NCI-H345 treated with DMSO at 0.1 percent for 48 hours (cell line): Measurements from ENCODE around the gene CKLF.
"Not testable (repeated sequence)": the region's sequence is repeated elsewhere in the genome, so short reads cannot be mapped to it uniquely, and the experiment has no call there.

Experiments
- DNase-seq: peaks from one replicate; lab custom pipeline; 2025; ENCODE audit not compliant: unreplicated experiment; lab: John Stamatoyannopoulos, UW

Gene CKLF

DNA sequence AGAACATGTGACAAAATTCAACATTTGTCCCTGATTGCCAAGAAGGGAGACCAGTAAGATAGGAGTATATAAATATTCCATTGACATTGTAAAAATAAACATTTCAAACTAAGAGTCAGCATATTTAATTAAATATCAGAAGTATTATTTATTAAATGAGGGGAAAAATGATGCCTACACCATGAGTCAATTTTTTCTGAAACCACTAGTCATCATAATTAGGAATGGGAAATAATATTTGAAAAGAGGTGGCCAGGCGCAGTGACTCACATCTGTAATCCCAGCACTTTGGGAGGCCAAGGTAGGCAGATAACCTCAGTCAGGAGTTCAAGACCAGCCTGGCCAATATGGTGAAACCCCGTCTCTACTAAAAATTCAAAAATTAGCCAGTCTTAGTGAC is 16.0 kb downstream of the CKLF start:
- DNase-seq: no peak

DNA sequence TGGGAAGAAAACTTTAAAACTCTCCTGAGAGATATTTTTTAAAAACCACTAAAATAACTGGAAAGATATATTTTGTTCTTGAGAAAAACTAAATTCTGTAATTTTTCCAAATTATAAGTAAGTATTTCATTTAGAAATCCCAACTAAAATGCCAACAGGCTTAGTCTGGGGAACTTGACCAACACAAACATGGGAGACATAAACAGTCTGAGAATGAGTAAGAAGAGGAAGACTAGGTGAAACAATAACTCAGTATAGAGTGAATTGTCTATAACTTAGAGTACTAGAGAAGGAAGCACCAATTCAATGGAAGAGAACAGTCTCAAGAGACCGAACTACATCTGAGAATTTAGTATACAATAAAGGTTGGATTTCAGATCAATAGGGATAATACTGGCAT is 16.8 kb downstream of the CKLF start:
- DNase-seq: no peak

DNA sequence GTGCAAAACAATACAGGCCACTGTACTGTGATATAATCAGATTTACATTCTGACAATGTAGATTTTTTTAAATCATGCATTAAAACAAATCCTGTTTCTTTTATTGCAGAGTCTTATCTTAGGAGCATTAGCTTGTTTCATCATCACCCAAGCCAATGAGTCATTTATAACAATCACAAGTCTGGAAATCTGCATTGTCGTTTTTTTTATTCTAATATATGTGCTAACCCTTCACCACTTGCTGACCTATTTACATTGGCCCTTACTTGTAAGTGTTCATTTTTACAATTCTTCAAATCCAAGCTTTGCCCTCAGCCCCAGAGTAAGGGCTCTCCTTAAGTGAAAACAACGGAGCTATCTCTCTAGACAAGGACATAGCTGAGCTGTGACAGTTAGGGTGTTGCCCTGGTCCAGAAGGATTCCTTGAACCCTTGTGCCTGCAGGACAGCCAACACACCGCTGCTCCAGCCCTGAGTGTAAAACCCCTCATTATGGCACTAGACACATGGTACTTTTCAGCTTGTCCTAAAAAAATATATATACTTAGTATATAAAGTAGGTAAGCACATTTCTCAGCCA is 17.5 kb downstream of the CKLF start:
- no peak for DNase-seq

DNA sequence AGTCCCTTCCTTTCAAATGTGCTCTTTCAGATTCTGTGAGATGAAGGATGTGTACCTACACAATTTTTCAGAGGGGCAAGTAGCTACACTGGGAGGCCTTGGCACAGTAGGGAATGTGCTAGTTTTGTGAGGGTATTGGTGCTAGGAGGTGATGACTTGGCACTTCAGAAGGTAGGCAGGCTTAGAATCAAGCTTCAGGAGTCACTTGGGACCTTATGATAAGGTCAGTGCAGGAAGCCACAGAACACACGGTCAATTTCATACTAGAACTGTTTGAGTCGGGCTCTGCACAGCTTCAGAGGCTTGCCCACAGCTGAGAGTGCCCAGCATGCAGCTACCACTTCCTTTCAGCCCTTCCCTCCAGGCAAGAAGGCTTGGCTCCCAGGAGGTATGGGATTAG is 20.0 kb downstream of the CKLF start:
- no peak for DNase-seq

DNA sequence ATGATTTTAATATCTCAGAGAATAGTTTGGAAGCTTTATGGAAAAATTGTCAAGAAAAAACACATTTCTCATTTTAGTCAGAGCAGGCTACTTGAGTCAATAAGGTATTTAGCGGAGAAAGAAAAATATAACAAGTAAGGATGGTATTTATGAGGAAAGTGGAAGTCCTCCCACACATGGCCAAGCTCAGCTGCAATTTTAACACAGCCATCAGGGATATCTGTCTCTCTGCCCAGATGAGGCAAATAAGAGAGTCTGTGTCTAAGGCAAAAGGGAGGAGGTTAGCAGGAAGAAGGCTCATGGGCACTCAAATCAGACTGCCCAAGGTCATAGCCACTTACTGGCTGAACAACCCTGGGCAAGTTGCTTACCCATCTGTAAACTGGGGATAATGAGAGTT is 21.7 kb downstream of the CKLF start:
- DNase-seq: no peak

DNA sequence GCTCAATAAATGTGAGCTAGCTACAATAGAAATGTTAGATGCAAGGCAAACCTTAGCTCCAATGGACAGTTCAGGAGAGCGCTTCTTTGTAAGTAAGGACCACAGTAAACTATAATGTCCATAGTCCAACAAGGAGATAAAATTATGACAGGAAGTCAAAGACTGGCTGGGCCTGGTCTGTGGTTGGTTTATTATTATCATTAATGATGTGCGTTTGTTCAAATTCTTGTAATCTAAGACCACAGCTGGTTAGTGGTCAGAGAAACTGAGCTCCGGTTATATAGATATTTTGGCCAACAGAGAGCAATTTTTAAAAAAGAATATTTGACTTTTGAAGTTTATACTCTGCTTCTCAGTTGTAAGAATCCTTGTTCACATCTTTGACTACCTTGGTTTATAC is 22.2 kb downstream of the CKLF start:
- no peak for DNase-seq

DNA sequence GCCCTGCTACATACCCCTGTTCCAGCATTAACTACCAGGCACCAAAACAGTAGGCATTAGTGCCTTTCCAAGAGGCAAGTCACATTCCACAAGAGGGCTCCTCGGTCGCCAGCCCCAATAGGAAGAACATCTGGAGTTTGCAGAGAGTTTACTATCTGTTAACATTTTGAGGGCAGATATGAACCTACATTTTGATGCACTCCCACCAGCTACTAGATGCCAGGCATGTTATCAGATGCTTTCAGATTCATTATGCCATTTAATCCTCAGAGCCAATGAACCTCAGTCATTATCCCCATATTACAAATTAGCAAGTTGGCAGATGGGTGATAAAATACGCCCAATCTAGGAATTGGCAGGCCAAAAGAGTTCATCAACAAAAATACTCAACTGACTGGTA is 22.7 kb downstream of the CKLF start:
- no peak for DNase-seq

DNA sequence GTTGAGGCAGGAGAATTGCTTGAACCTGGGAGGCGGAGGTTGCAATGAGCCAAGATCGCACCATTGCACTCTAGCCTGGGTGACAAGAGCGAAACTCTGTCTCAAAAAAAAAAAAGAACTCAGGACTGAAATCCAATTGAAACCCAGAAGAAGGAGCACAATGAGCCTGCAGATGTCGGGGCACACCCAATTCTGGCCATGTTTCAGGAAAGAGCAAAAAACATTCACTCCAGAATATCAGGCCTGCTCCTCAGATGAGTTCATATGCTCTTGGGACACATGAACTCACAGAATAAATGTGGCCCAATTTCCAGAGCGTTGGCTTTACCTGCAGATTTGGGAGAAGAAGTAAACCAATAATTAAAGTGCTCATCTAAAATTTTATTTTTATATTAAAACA is 23.9 kb downstream of the CKLF start:
- no peak for DNase-seq

DNA sequence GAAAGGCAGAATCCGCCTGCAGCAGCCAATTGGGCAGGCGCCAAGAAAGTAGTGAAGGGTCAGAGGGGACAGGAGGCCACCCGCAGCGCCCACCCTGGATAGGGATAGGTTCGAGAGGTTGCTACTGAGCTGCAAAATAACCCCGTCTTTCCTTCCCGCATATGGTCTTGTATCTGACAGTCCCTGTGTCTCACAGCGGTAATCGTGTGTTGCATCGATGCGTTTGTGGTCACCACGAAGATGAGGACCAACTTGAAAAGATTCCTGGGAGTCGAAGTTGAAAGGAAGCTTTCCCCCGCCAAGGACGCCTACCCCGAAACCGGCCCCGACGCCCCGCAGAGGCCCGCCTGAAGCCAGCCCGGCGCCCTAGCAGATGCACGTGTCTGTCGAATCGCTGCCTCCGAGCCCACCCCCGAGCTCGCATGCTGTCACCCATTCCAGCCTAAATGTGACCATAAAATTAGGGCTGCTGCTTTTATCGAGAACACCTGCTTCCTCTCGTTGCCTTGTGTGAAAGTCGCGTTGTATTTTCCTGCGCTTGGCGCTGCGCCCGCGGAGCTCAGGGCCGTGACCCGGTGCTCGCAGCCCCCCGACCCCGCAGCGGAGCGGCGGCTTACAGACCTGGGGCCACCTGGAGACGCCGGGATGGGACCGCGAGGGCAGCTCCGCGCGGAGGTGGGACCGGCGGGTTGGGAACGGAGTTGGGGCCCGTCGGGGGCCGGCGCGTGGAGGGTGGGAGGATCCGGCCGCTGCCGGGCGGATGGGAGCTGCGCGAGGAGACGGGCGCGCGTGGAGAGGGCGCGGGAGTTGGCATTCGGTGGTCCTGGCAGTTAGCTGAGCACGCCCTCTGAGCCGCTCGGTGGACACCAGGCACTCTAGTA is 26.5 kb downstream of the CKLF start, which contains the start of gene CMTM2:
Gene CMTM2 (plus strand): TSS at position 813 of the 881 bp plus-strand sequence. CDS start 145 bp downstream, outside the sequence.
- DNase-seq: no peak

DNA sequence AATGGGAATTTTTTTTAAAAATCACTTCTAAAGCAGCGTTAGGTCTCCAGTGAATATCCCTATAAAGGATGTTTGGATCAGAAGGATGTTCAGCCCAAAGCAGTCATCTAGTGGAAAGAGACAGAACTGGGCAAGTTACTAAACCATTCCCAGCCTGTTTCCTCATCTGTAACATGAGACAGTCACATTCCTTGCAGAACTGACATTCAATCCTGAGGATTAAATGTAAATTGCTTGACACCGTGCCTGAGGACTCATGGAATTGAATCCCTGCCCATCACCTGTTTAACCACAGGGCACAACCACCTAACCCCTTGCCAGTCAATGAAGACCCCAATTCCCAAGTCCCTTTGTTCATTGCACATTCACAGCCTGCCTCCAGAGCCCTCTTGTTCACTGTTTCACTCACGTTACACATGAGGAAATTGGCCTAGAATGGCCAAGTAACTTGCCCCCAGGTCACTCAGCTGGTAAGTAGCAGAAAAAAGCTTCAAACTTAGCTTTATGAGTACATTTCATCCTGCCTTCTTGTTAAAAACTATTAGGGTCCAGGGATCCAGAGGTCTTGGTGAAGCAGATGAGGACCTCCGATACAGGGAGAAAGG is 28.3 kb downstream of the CKLF start:
- DNase-seq: no peak

DNA sequence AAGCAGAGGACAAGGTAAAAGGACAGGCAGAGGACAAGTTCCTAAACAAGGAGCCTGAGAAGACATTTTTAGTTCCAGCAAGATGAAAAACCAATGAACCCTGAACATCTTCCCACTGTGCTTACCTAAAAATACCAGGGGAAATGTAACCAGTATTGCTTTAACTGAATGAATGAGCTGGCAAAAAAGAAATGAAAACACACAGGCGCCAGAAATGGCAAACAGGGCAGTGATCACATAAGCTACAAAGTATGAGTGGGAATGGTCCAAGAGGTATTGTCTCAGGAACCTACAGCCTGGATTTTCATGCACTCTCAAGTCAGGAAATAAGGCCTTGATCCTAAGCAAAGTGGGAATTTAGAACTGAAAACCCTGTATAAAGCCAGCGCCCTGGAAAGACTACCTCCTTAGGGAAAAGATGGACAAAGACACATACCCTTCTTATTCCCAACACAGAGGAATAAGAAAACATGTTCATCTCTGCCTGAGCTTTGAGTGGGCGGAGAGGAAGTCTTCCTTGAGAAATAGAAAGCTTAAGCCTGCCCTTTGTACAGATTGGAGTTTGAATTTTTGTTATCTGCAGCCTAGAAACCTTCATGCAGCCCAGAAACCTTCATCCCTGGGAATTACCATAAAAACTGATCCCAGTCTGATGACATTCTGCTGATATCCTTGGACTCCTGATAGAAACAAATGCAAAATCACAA is 29.0 kb downstream of the CKLF start:
- no peak for DNase-seq

DNA sequence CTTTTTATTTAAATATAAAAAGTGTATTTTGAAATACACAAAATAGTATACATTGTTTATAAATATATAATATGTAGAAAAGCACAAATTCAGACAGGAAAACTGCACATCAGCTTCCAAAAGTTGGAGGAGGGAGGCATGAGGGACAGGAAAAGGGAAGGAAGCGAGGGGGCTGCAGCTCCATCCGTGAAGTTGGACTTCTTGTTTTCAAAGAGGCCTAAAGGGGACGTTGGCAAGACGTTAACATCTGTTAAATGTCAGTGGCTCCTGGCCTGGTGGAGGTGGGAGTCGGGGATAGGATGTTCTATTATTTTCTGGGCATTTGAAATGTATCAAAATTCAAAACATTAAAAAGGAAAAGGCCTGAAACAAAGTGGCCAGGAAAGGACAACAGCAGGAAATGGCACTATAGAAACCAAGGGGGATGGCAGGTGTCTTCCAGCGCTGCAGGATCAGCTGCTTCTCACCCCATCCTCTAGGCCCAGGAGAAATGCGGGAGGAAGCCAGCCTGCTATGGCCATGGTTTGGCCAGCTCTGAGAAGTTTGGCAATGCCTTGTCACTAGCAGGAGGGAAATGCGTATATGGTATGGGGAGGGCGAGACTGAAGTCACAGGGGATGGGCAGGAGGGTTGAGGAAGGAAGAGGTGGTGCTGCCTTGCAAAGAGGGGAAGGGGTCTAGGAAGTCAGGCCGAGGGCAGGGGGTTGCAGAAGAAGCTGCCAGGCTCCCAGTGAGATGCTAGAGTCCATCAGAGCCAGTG is 33.3 kb downstream of the CKLF start:
- DNase-seq: no peak

DNA sequence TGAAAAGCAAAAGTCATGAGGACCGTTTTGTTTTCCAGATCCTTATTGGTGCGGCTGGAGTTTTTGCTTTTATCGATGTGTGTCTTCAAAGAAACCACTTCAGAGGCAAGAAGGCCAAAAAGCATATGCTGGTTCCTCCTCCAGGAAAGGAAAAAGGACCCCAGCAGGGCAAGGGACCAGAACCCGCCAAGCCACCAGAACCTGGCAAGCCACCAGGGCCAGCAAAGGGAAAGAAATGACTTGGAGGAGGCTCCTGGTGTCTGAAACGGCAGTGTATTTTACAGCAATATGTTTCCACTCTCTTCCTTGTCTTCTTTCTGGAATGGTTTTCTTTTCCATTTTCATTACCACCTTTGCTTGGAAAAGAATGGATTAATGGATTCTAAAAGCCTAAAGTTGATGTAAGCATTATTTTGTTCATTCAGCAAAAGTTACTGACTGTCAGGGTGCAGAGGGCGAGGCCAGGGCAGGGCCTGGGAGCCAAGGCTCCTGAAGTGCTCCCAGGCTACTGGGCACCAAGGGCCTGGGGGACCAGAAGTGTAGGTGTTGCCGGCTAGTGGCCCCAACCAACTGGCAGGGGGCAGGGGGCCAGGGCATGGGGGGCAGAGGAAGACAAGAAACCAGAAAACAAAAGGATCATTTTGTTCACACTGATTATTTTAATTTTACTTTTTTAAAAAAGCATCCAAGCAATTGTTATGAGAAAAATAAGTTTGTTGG is 35.7 kb downstream of the CKLF start:
- no peak for DNase-seq

DNA sequence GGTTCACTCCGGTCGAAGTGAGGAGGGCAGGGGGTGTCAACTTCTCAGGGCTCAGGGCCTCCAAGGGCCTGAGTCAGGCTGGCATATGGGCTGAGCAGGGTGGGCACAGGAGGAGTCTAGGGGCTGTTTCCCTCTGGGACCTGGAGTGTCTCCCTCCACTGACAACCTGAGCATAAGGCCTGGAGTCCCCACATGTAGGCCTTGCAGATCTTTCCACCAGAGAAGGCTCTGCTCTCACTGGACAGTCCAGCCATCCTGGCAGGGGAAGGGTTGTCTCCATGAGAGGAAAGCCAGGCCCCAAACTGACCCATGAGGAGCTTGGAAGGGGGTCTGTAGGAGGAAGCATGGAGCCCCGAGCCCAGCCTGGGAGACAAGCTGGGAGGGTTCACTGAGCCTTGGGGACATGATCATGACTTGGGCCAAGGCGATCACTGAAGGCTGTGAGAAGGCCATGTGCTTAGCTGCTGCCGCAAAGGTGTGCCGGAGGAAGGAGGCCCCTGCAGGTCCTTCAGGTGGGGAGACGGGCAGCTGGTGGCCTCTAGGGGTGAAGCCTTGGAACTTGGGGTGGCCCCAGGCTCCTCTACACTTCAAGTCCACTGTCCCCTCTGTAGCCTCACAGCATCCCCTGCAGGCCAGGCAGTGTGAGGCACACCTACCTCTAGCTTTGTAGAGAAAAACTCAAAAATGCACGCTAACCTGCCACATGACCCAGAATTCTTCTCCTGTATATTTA is 36.8 kb downstream of the CKLF start:
- no peak for DNase-seq

DNA sequence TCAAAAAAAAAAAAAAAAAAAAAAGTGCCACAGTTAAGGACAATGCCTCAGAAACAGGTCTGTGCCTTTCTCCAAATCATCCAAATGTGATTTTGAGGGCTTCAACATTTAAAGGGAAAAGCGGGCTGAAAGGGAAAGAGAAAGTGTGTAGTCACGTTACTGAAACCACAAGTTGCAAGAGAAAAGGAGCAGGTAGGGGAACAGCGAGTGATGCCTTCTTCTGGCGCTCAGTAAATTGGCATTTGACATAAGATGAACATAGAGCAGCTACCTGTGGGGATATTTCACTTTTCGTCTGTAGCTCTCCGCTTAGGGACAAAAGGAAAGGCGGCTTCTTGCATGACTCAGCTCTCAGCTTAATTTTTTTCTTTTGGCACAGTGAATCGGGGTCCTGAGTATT is 37.9 kb downstream of the CKLF start:
- no peak for DNase-seq

DNA sequence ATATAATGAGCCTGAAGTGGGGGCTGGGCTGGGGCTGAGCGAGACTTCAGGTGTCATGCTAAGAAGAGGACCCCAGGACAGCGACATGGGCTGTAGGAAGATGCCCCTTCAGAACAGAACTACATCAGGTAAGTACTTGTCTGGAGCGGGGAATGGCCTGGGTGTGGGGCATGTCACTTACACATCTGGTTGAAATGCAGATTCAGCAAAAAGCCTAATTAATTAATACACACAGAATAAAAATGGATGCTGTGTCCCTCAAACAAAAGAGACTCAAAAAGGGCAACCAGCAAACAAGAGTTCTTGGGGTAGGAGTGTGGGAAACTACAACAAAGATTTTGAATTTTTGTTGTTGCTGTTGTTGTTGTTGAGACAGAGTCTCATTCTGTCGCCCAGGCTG is 38.6 kb downstream of the CKLF start:
- no peak for DNase-seq

DNA sequence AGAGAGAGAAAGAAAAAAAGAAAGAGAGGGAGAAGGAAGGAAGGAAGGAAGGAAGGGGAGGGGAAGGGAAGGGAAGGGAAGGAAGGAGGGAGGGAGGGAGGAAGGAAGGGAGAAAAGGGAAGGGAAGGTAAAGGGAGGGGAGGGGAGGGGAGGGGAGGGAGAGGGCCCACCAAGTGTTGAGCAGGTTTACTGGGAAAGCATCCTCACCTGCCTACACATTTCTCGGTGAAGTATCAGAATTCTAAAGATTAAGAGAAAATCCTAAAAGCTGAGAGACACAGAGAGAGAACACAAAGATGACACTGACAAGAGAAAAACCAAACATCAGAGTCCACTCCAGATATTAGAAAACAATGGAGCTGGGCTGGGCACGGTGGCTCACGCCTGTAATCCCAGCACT is 39.9 kb downstream of the CKLF start:
- DNase-seq: no peak

DNA sequence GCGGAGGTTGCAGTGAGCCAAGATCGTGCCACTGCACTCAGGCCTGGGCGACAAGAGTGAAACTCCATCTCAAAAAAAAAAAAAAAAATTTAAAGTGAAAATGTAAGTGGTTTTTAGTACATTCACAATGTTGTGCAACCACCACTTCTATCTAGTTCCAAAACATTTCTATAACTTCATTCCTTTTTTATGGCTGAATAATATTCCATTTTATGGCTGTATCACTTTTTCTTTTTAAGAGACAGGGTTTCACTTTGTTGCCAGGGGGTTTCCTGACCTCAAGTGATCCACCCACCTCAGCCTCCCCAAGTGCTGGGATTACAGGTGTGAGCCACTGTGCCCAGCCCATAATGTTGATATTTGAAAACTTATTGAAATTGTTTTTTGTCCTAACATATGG is 40.4 kb downstream of the CKLF start:
- DNase-seq: no peak

DNA sequence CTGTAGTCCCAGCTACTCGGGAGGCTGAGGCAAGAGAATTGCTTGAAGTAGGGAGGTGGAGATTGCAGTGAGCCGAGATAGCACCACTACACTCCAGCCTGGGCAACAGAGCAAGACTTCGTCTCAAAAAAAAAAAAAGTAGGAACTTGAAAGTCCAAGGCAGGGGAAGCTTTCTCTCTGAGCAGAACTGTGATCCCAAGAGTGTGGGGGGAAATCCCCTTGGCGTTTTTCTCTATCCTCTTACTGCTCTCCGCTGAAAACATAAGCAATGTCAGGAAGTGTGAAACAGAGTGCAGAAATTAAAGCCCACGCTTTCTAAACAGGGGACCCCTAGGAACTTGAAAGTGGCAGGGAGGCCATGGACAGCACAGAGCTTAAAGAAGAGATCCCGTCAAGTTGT is 42.4 kb downstream of the CKLF start:
- DNase-seq: no peak

DNA sequence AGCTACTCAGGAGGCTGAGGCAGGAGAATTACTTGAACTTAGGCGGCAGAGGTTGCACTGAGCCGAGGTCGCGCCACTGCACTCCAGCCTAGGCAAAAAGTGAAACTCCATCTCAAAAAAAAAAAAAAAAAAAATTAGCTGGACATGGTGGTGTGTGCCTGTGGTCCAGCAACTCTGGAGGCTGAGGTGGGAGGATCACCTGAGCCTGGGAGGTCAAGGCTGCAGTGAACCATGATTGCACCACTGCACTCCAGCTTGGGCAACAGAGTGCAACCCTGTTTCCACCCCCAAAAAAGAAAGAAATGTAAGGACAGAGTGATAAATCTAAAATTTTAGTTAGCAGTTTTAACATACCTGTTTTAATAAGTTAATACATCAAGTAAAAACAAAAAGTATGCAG is 44.2 kb downstream of the CKLF start:
- DNase-seq: not testable (repeated sequence)
